Measurements from ENCODE around the gene MOB3B.
"Not testable (repeated sequence)": the region's sequence is repeated elsewhere in the genome, so short reads cannot be mapped to it uniquely, and the experiment has no call there.

The MOB3B gene

GRCh38 chr9:27500902-27501301, 28.7 kb downstream of the MOB3B start:
- not testable (repeated sequence) for H3K9ac ChIP-seq (ENCODE audit: low read depth in 1 of 2, low read length in 2 of 2); H3K9me3 ChIP-seq (ENCODE audit: control insufficient read depth in 1 of 2, low read length in 2 of 2); H3K4me1 ChIP-seq (ENCODE audit: control insufficient read depth in 1 of 2, insufficient read depth in 2 of 2, low read length in 2 of 2); H3K27me3 ChIP-seq (ENCODE audit: control insufficient read depth in 1 of 2, insufficient read depth in 2 of 2, low read length in 2 of 2); H3K4me3 ChIP-seq (ENCODE audit: low read depth in 1 of 2, low read length in 2 of 2); H3K27ac ChIP-seq (ENCODE audit: low read depth, low read length); H3K36me3 ChIP-seq (ENCODE audit: control insufficient read depth in 1 of 2, insufficient read depth in 2 of 2, low read length in 2 of 2)

GRCh38 chr9:27499451-27499850, 30.2 kb downstream of the MOB3B start:
- H3K27ac ChIP-seq (ENCODE audit: low read depth, low read length), result no peak overlapping the region
- no peak overlapping the region for H3K4me3 ChIP-seq (ENCODE audit: low read depth in 1 of 2, low read length in 2 of 2)
- H3K9ac ChIP-seq (ENCODE audit: low read depth in 1 of 2, low read length in 2 of 2), result no peak overlapping the region
- H3K36me3 ChIP-seq (ENCODE audit: control insufficient read depth in 1 of 2, insufficient read depth in 2 of 2, low read length in 2 of 2), result no peaks in the 10 kb centered on the region
- no peaks in the 10 kb centered on the region for H3K9me3 ChIP-seq (ENCODE audit: control insufficient read depth in 1 of 2, low read length in 2 of 2)
- no peaks in the 10 kb centered on the region for H3K27me3 ChIP-seq (ENCODE audit: control insufficient read depth in 1 of 2, insufficient read depth in 2 of 2, low read length in 2 of 2)
- peaks cover 0 to 14% of the 10 kb centered on the region in 2 donors for H3K4me1 ChIP-seq (ENCODE audit: control insufficient read depth in 1 of 2, insufficient read depth in 2 of 2, low read length in 2 of 2)

- peaks cover 0 to 14% of the 10 kb centered on the region in 2 donors for H3K4me1 ChIP-seq (ENCODE audit: control insufficient read depth in 1 of 2, insufficient read depth in 2 of 2, low read length in 2 of 2)
- H3K36me3 ChIP-seq (ENCODE audit: control insufficient read depth in 1 of 2, insufficient read depth in 2 of 2, low read length in 2 of 2), result no peaks in the 10 kb centered on the region
- no peak overlapping the region for H3K4me3 ChIP-seq (ENCODE audit: low read depth in 1 of 2, low read length in 2 of 2)
- no peaks in the 10 kb centered on the region for H3K27me3 ChIP-seq (ENCODE audit: control insufficient read depth in 1 of 2, insufficient read depth in 2 of 2, low read length in 2 of 2)
- no peak overlapping the region for H3K9ac ChIP-seq (ENCODE audit: low read depth in 1 of 2, low read length in 2 of 2)
- no peak overlapping the region for H3K27ac ChIP-seq (ENCODE audit: low read depth, low read length)
- H3K9me3 ChIP-seq (ENCODE audit: control insufficient read depth in 1 of 2, low read length in 2 of 2), result no peaks in the 10 kb centered on the region
These were observed 31.7 kb downstream of the MOB3B start for GRCh38 chr9:27497883-27498417.

GRCh38 chr9:27496135-27496504, 33.5 kb downstream of the MOB3B start:
- H3K36me3 ChIP-seq (ENCODE audit: control insufficient read depth in 1 of 2, insufficient read depth in 2 of 2, low read length in 2 of 2), result no peaks in the 10 kb centered on the region
- H3K4me3 ChIP-seq (ENCODE audit: low read depth in 1 of 2, low read length in 2 of 2), result no peak overlapping the region

GRCh38 chr9:27495480-27496134, 34.0 kb downstream of the MOB3B start:
- no peak overlapping the region for H3K4me3 ChIP-seq (ENCODE audit: low read depth in 1 of 2, low read length in 2 of 2)
- H3K9me3 ChIP-seq (ENCODE audit: control insufficient read depth in 1 of 2, low read length in 2 of 2), result no peaks in the 10 kb centered on the region
- no peaks in the 10 kb centered on the region for H3K27me3 ChIP-seq (ENCODE audit: control insufficient read depth in 1 of 2, insufficient read depth in 2 of 2, low read length in 2 of 2)
- H3K27ac ChIP-seq (ENCODE audit: low read depth, low read length), result no peak overlapping the region
- H3K9ac ChIP-seq (ENCODE audit: low read depth in 1 of 2, low read length in 2 of 2), result no peak overlapping the region
- peaks cover 0 to 14% of the 10 kb centered on the region in 2 donors for H3K4me1 ChIP-seq (ENCODE audit: control insufficient read depth in 1 of 2, insufficient read depth in 2 of 2, low read length in 2 of 2)
- no peaks in the 10 kb centered on the region for H3K36me3 ChIP-seq (ENCODE audit: control insufficient read depth in 1 of 2, insufficient read depth in 2 of 2, low read length in 2 of 2)

More at GRCh38 chr9:27496135-27496504, 33.5 kb downstream of the MOB3B start:
- peaks cover 0 to 14% of the 10 kb centered on the region in 2 donors for H3K4me1 ChIP-seq (ENCODE audit: control insufficient read depth in 1 of 2, insufficient read depth in 2 of 2, low read length in 2 of 2)
- no peak overlapping the region for H3K27ac ChIP-seq (ENCODE audit: low read depth, low read length)
- no peaks in the 10 kb centered on the region for H3K9me3 ChIP-seq (ENCODE audit: control insufficient read depth in 1 of 2, low read length in 2 of 2)
- no peak overlapping the region for H3K9ac ChIP-seq (ENCODE audit: low read depth in 1 of 2, low read length in 2 of 2)
- no peaks in the 10 kb centered on the region for H3K27me3 ChIP-seq (ENCODE audit: control insufficient read depth in 1 of 2, insufficient read depth in 2 of 2, low read length in 2 of 2)

GRCh38 chr9:27491154-27491553, 38.5 kb downstream of the MOB3B start:
- H3K4me1 ChIP-seq (ENCODE audit: control insufficient read depth in 1 of 2, insufficient read depth in 2 of 2, low read length in 2 of 2), result peaks cover 0 to 22% of the 10 kb centered on the region in 2 donors
- H3K27ac ChIP-seq (ENCODE audit: low read depth, low read length), result no peak overlapping the region
- no peak overlapping the region for H3K9ac ChIP-seq (ENCODE audit: low read depth in 1 of 2, low read length in 2 of 2)

GRCh38 chr9:27489087-27489876, 40.3 kb downstream of the MOB3B start:
- H3K9me3 ChIP-seq (ENCODE audit: control insufficient read depth in 1 of 2, low read length in 2 of 2), result no peaks in the 10 kb centered on the region
- no peaks in the 10 kb centered on the region for H3K36me3 ChIP-seq (ENCODE audit: control insufficient read depth in 1 of 2, insufficient read depth in 2 of 2, low read length in 2 of 2)
- no peaks in the 10 kb centered on the region for H3K27me3 ChIP-seq (ENCODE audit: control insufficient read depth in 1 of 2, insufficient read depth in 2 of 2, low read length in 2 of 2)
- no peak overlapping the region for H3K4me3 ChIP-seq (ENCODE audit: low read depth in 1 of 2, low read length in 2 of 2)
- no peak overlapping the region for H3K27ac ChIP-seq (ENCODE audit: low read depth, low read length)
- no peak overlapping the region for H3K9ac ChIP-seq (ENCODE audit: low read depth in 1 of 2, low read length in 2 of 2)
- H3K4me1 ChIP-seq (ENCODE audit: control insufficient read depth in 1 of 2, insufficient read depth in 2 of 2, low read length in 2 of 2), result peaks cover 0 to 13% of the 10 kb centered on the region in 2 donors

More at GRCh38 chr9:27491154-27491553, 38.5 kb downstream of the MOB3B start:
- H3K9me3 ChIP-seq (ENCODE audit: control insufficient read depth in 1 of 2, low read length in 2 of 2), result no peaks in the 10 kb centered on the region
- no peaks in the 10 kb centered on the region for H3K27me3 ChIP-seq (ENCODE audit: control insufficient read depth in 1 of 2, insufficient read depth in 2 of 2, low read length in 2 of 2)
- H3K4me3 ChIP-seq (ENCODE audit: low read depth in 1 of 2, low read length in 2 of 2), result no peak overlapping the region
- no peaks in the 10 kb centered on the region for H3K36me3 ChIP-seq (ENCODE audit: control insufficient read depth in 1 of 2, insufficient read depth in 2 of 2, low read length in 2 of 2)

- Histone ChIP-seq H3K36me3 (ENCODE audit: control insufficient read depth in 1 of 2, insufficient read depth in 2 of 2, low read length in 2 of 2) (no peaks in the 10 kb centered on the region), H3K4me3 (ENCODE audit: low read depth in 1 of 2, low read length in 2 of 2) (no peak overlapping the region), H3K27me3 (ENCODE audit: control insufficient read depth in 1 of 2, insufficient read depth in 2 of 2, low read length in 2 of 2) (no peaks in the 10 kb centered on the region), H3K9ac (ENCODE audit: low read depth in 1 of 2, low read length in 2 of 2) (no peak overlapping the region), H3K9me3 (ENCODE audit: control insufficient read depth in 1 of 2, low read length in 2 of 2) (no peaks in the 10 kb centered on the region), H3K4me1 (ENCODE audit: control insufficient read depth in 1 of 2, insufficient read depth in 2 of 2, low read length in 2 of 2) (peaks cover 0 to 13% of the 10 kb centered on the region in 2 donors), H3K27ac (ENCODE audit: low read depth, low read length) (no peak overlapping the region)
These were observed 41.7 kb downstream of the MOB3B start for GRCh38 chr9:27487927-27488326.

GRCh38 chr9:27487128-27487640, 42.4 kb downstream of the MOB3B start:
- Histone ChIP-seq H3K27me3 (ENCODE audit: control insufficient read depth in 1 of 2, insufficient read depth in 2 of 2, low read length in 2 of 2) (no peaks in the 10 kb centered on the region), H3K9ac (ENCODE audit: low read depth in 1 of 2, low read length in 2 of 2) (no peak overlapping the region), H3K4me1 (ENCODE audit: control insufficient read depth in 1 of 2, insufficient read depth in 2 of 2, low read length in 2 of 2) (peaks cover 0 to 13% of the 10 kb centered on the region in 2 donors), H3K27ac (ENCODE audit: low read depth, low read length) (no peak overlapping the region), H3K36me3 (ENCODE audit: control insufficient read depth in 1 of 2, insufficient read depth in 2 of 2, low read length in 2 of 2) (no peaks in the 10 kb centered on the region), H3K9me3 (ENCODE audit: control insufficient read depth in 1 of 2, low read length in 2 of 2) (no peaks in the 10 kb centered on the region), H3K4me3 (ENCODE audit: low read depth in 1 of 2, low read length in 2 of 2) (no peak overlapping the region)

- Histone ChIP-seq H3K27ac (ENCODE audit: low read depth, low read length) (no peak overlapping the region), H3K27me3 (ENCODE audit: control insufficient read depth in 1 of 2, insufficient read depth in 2 of 2, low read length in 2 of 2) (no peaks in the 10 kb centered on the region), H3K36me3 (ENCODE audit: control insufficient read depth in 1 of 2, insufficient read depth in 2 of 2, low read length in 2 of 2) (peaks cover 0 to 3% of the 10 kb centered on the region in 2 donors), H3K9ac (ENCODE audit: low read depth in 1 of 2, low read length in 2 of 2) (no peak overlapping the region), H3K9me3 (ENCODE audit: control insufficient read depth in 1 of 2, low read length in 2 of 2) (no peaks in the 10 kb centered on the region), H3K4me3 (ENCODE audit: low read depth in 1 of 2, low read length in 2 of 2) (no peak overlapping the region), H3K4me1 (ENCODE audit: control insufficient read depth in 1 of 2, insufficient read depth in 2 of 2, low read length in 2 of 2) (peaks cover 0 to 13% of the 10 kb centered on the region in 2 donors)
These were observed 44.5 kb downstream of the MOB3B start for GRCh38 chr9:27485158-27485557.

Measured in duodenal mucosa (tissue), 2 donors.